Liver (tissue), 9 donors: Measurements from ENCODE around the gene RALGAPA2. TPM values are rescaled to one million over a fixed set of nuclear protein-coding genes. Genes with fewer than 3 reads are reported as not detected.

Experiments used
- DNase-seq: peaks from one replicate; pipeline ENCODE4 v3.0.0-alpha.2; 2017; ENCODE audit warnings: low spot score
- H3K27ac ChIP-seq, 2 donors: one replicate each; pipeline ENCODE4 v1.7.0; 2013; ENCODE audit warnings: inconsistent platforms in 2 of 2, low read length in 2 of 2, control low read depth in 1 of 2, low read depth in 1 of 2, mild to moderate bottlenecking in 1 of 2
- H3K27me3 ChIP-seq, 4 donors: one replicate each; pipeline versions ENCODE4 v1.6.1 to v1.7.0; 2013; ENCODE audit warnings: low read length in 3 of 4, inconsistent platforms in 1 of 4, mild to moderate bottlenecking in 1 of 4, moderate library complexity in 1 of 4; ENCODE audit not compliant: control insufficient read depth in 4 of 4, insufficient read depth in 4 of 4
- H3K36me3 ChIP-seq, 4 donors: one replicate each; pipeline versions ENCODE4 v1.6.1 to v1.7.0; 2013; ENCODE audit warnings: low read length in 3 of 4, mild to moderate bottlenecking in 3 of 4, low read depth in 1 of 4, moderate library complexity in 1 of 4; ENCODE audit not compliant: control insufficient read depth in 4 of 4, insufficient read depth in 3 of 4
- H3K4me1 ChIP-seq, 4 donors: one replicate each; pipeline versions ENCODE4 v1.6.1 to v1.7.0; 2013; ENCODE audit warnings: low read length in 3 of 4, mild to moderate bottlenecking in 3 of 4, moderate library complexity in 1 of 4; ENCODE audit not compliant: control insufficient read depth in 4 of 4, insufficient read depth in 4 of 4
- H3K4me3 ChIP-seq, 3 donors: one replicate each; pipeline versions ENCODE4 v1.6.1 to v1.7.0; 2013; ENCODE audit warnings: low read length in 3 of 3, control low read depth in 1 of 3, low read depth in 1 of 3, mild to moderate bottlenecking in 1 of 3
- H3K9ac ChIP-seq, 2 donors: one replicate each; pipeline ENCODE4 v1.7.0; 2013; ENCODE audit warnings: low read length in 2 of 2, mild to moderate bottlenecking in 2 of 2, moderate library complexity in 2 of 2, control low read depth in 1 of 2, low read depth in 1 of 2
- H3K9me3 ChIP-seq, 4 donors: one replicate each; pipeline versions ENCODE4 v1.6.1 to v1.7.0; 2013; ENCODE audit warnings: low read length in 3 of 4; ENCODE audit not compliant: control insufficient read depth in 4 of 4
- EGR1 ChIP-seq, 2 donors: IDR thresholded peaks; 2 replicates each; pipeline ENCODE4 v1.6.1; 2016 to 2018; ENCODE audit warnings: antibody characterized with exemption in 2 of 2, low read depth in 2 of 2
- FOXA1 ChIP-seq: IDR thresholded peaks from 2 replicates; pipeline ENCODE4 v1.6.1; 2016; ENCODE audit warnings: antibody characterized with exemption
- FOXA2 ChIP-seq: IDR thresholded peaks from 2 replicates; pipeline ENCODE4 v1.6.1; 2016; ENCODE audit warnings: antibody characterized with exemption
- GABPA ChIP-seq, 2 donors: IDR thresholded peaks in 1 of 2; conservative IDR thresholded peaks in 1 of 2; 2 replicates each; pipeline ENCODE4 v1.6.1; 2016; ENCODE audit warnings: antibody characterized with exemption in 2 of 2, mild to moderate bottlenecking in 1 of 2, moderate library complexity in 1 of 2
- HNF4A ChIP-seq, 2 donors: conservative IDR thresholded peaks; 2 replicates each; pipeline ENCODE4 v1.6.1; 2016; ENCODE audit warnings: antibody characterized with exemption in 2 of 2, mild to moderate bottlenecking in 2 of 2
- HNF4G ChIP-seq: IDR thresholded peaks from 2 replicates; pipeline ENCODE4 v1.6.1; 2016; ENCODE audit warnings: antibody characterized with exemption
- JUND ChIP-seq, 2 donors: IDR thresholded peaks; 2 replicates each; pipeline ENCODE4 v1.6.1; 2016; ENCODE audit warnings: antibody characterized with exemption in 2 of 2
- NR2F2 ChIP-seq: IDR thresholded peaks from 2 replicates; pipeline ENCODE4 v1.6.1; 2016; ENCODE audit warnings: antibody characterized with exemption
- REST ChIP-seq: IDR thresholded peaks from 2 replicates; pipeline ENCODE4 v1.6.1; 2016; ENCODE audit warnings: antibody characterized with exemption, mild to moderate bottlenecking
- RXRA ChIP-seq, 2 donors: IDR thresholded peaks; 2 replicates each; pipeline ENCODE4 v1.6.1; 2017 to 2018; ENCODE audit warnings: antibody characterized with exemption in 2 of 2, mild to moderate bottlenecking in 1 of 2
- SP1 ChIP-seq: IDR thresholded peaks from 2 replicates; pipeline ENCODE4 v1.6.1; 2018; ENCODE audit warnings: antibody characterized with exemption, mild to moderate bottlenecking
- YY1 ChIP-seq: IDR thresholded peaks from 2 replicates; pipeline ENCODE4 v1.6.1; 2016; ENCODE audit warnings: antibody characterized with exemption, mild to moderate bottlenecking
- WGBS: extraction: QIAGEN DNeasy Blood & Tissue Kit; methylation state at CpG from one replicate; pipeline ENCODE4 v1.1.7; 2013; 5-methylcytosine and 5-hydroxymethylcytosine counted together
- polyA plus RNA-seq, 2 donors: library from polyadenylated mRNA; stranded (reverse) in 1 of 2; unstranded in 1 of 2; fragments of 200-250 nt in 1 of 2; fragments of >200 nt in 1 of 2; fragmentation: Nextera tagmentation in 1 of 2; extraction: Ambion mirVana in 1 of 2; gene quantifications; one replicate each; pipeline versions ENCODE4 v1.2.1 to v1.2.3, GENCODE V29; 2013 to 2015
- total RNA-seq, 2 donors: library from RNA; depleted of rRNA; stranded (reverse); fragments of >200 nt; gene quantifications; one replicate each; pipeline ENCODE4 v1.2.3, GENCODE V29; 2014
- donor health status: healthy.
- donor health status: healthy.
- donor health status: healthy.
- donor health status: healthy.
- donor health status: healthy.

The RALGAPA2 gene
- total and polyA plus RNA-seq, 4 donors, result 14.8 to 89.9 (median 25.1) TPM

GRCh38 chr20:20649945-20650344 is 62.5 kb downstream of the RALGAPA2 start:
- H3K4me3 ChIP-seq, result no peak overlapping the region
- no peak overlapping the region for H3K27ac ChIP-seq
- no peaks in the 10 kb centered on the region for H3K9me3 ChIP-seq
- no peaks in the 10 kb centered on the region for H3K27me3 ChIP-seq
- no peak overlapping the region for H3K9ac ChIP-seq
- no peaks in the 10 kb centered on the region for H3K36me3 ChIP-seq
- 43% methylated on average over 4 of the region's 4 CpGs for WGBS
- DNase-seq, result no peak
- TF ChIP-seq RXRA (IDR thresholded peaks at IDR 0.05), result peak; percentile 37 to 46
- peak; percentile 64 for TF ChIP-seq YY1
- TF ChIP-seq NR2F2, result no peak
- TF ChIP-seq SP1, result no peak
- peak; percentile 69 to 79 for TF ChIP-seq HNF4A (conservative IDR thresholded peaks at IDR 0.05)
- TF ChIP-seq JUND (IDR thresholded peaks at IDR 0.05), result peak in 1 of 2 donors; percentile 38
- H3K4me1 ChIP-seq, result peaks cover 1 to 16% (median 7%) of the 10 kb centered on the region in 4 donors

- no peak for TF ChIP-seq FOXA2
- TF ChIP-seq HNF4G, result no peak
- no peak for TF ChIP-seq EGR1 (IDR thresholded peaks at IDR 0.05; ENCODE audit: low read depth in 2 of 2)
- TF ChIP-seq GABPA (IDR thresholded peaks at IDR 0.05 in 1 of 2, conservative IDR thresholded peaks at IDR 0.05 in 1 of 2), result no peak
- no peak for TF ChIP-seq FOXA1
- TF ChIP-seq RXRA (IDR thresholded peaks at IDR 0.05), result no peak
- no peak for TF ChIP-seq YY1
- H3K27me3 ChIP-seq, result no peaks in the 10 kb centered on the region
- 94% methylated on average over 3 of the region's 3 CpGs for WGBS
Measured at GRCh38 chr20:20643927-20644326, 68.5 kb downstream of the RALGAPA2 start.

GRCh38 chr20:20641783-20642182 is 70.7 kb downstream of the RALGAPA2 start:
- H3K9ac ChIP-seq, result no peak overlapping the region
- DNase-seq, result no peak

More at GRCh38 chr20:20643927-20644326, 68.5 kb downstream of the RALGAPA2 start:
- Histone ChIP-seq H3K4me3 (no peak overlapping the region), H3K36me3 (peaks cover 0 to 21% (median 18%) of the 10 kb centered on the region in 4 donors), H3K9ac (no peak overlapping the region), H3K27ac (no peak overlapping the region), H3K4me1 (no peaks in the 10 kb centered on the region), H3K9me3 (no peaks in the 10 kb centered on the region)
- no peak for DNase-seq

More at GRCh38 chr20:20641783-20642182, 70.7 kb downstream of the RALGAPA2 start:
- Histone ChIP-seq H3K4me1 (no peaks in the 10 kb centered on the region), H3K36me3 (peaks cover 0 to 39% (median 27%) of the 10 kb centered on the region in 4 donors), H3K4me3 (no peak overlapping the region), H3K27ac (no peak overlapping the region), H3K27me3 (no peaks in the 10 kb centered on the region), H3K9me3 (no peaks in the 10 kb centered on the region)
- TF ChIP-seq REST, result no peak
- 40% methylated on average over 1 of the region's 2 CpGs for WGBS
